ENCODE results near the gene RPS6KA1. TPM values are rescaled to one million over a fixed set of nuclear protein-coding genes. Genes with fewer than 3 reads are reported as not detected.
"Not testable (repeated sequence)": the region's sequence is repeated elsewhere in the genome, so short reads cannot be mapped to it uniquely, and the experiment has no call there.

RPS6KA1 gene
- total RNA-seq, 1 donor, result 2.2 TPM

GRCh38 chr1:26607186-26607585, 77.6 kb downstream of the RPS6KA1 start:
- peaks cover 5% of the 10 kb centered on the region for H3K4me1 ChIP-seq (ENCODE audit: insufficient read depth, low read length)
- no peak overlapping the region for H3K27ac ChIP-seq (ENCODE audit: low read depth, low read length)
- DNase-seq (ENCODE audit: insufficient read length, low spot score, missing footprints), result no peak
- no peaks in the 10 kb centered on the region for H3K9me3 ChIP-seq (ENCODE audit: low read depth, low read length)
- H3K4me3 ChIP-seq (ENCODE audit: insufficient read depth, low read length), result no peak overlapping the region
- TF ChIP-seq CTCF (IDR thresholded peaks at IDR 0.05; ENCODE audit: extremely low read depth, low read depth, low read length), result no peak
- H3K27me3 ChIP-seq (ENCODE audit: insufficient read depth, low read length), result peaks cover 30% of the 10 kb centered on the region
- no peak overlapping the region for H2AFZ ChIP-seq (ENCODE audit: low read length)
- H3K4me2 ChIP-seq (ENCODE audit: insufficient read depth, low read length), result no peak overlapping the region
- H3K79me2 ChIP-seq (ENCODE audit: insufficient read depth, low read length), result no peaks in the 10 kb centered on the region
- H3K36me3 ChIP-seq (ENCODE audit: insufficient read depth, low read length), result no peaks in the 10 kb centered on the region
- H4K20me1 ChIP-seq (ENCODE audit: insufficient read depth, low read length), result no peaks in the 10 kb centered on the region

DNA sequence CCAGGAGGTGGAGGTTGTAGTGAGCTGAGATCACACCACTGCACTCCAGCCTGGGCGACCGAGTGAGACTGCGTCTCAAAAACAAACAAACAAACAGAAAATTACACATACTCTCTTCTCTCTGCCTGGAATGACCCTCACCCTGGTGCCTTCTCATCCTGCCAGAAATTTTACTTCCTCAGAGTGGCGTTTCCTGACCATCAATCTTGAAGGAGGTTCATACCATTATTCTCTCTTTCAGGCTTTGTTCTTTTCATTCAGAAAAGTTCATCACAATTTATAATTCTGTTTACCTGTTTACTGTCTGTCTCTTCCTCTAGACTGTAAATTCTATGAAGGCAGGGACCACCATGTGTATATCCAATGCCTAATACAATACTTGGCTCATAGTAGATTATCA, 79.3 kb downstream of the RPS6KA1 start:
- H3K79me2 ChIP-seq (ENCODE audit: insufficient read depth, low read length), result no peaks in the 10 kb centered on the region
- no peaks in the 10 kb centered on the region for H4K20me1 ChIP-seq (ENCODE audit: insufficient read depth, low read length)
- H3K4me1 ChIP-seq (ENCODE audit: insufficient read depth, low read length), result no peaks in the 10 kb centered on the region
- no peaks in the 10 kb centered on the region for H3K9me3 ChIP-seq (ENCODE audit: low read depth, low read length)
- H3K27ac ChIP-seq (ENCODE audit: low read depth, low read length), result no peak overlapping the region
- H3K4me2 ChIP-seq (ENCODE audit: insufficient read depth, low read length), result no peak overlapping the region
- TF ChIP-seq CTCF (IDR thresholded peaks at IDR 0.05; ENCODE audit: extremely low read depth, low read depth, low read length), result peak; percentile 38
- no peak overlapping the region for H2AFZ ChIP-seq (ENCODE audit: low read length)
- H3K36me3 ChIP-seq (ENCODE audit: insufficient read depth, low read length), result no peaks in the 10 kb centered on the region
- no peak for DNase-seq (ENCODE audit: insufficient read length, low spot score, missing footprints)
- H3K27me3 ChIP-seq (ENCODE audit: insufficient read depth, low read length), result peaks cover 18% of the 10 kb centered on the region
- H3K4me3 ChIP-seq (ENCODE audit: insufficient read depth, low read length), result no peak overlapping the region

DNA sequence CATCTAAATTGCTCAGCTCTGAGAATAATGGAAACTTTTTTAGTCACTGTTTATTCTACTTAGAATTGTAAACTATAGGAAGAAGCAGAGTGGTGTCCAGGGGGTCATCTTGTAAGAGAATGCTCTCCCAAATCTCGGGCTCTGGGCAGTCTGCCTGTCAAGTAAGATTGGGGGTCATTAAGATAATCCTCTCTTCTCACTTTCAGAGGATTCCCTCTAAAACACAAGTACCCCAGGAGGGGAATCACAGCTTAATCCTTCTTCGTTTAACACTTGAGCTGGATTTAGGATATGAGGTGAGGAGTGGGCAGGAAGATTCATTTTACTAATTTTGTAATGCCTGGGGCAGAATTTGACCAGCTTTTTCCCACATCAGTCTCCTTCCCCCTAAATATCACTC, 81.2 kb downstream of the RPS6KA1 start:
- Histone ChIP-seq H3K4me3 (ENCODE audit: insufficient read depth, low read length) (no peak overlapping the region), H3K36me3 (ENCODE audit: insufficient read depth, low read length) (no peaks in the 10 kb centered on the region), H3K27me3 (ENCODE audit: insufficient read depth, low read length) (peaks cover 11% of the 10 kb centered on the region), H3K4me2 (ENCODE audit: insufficient read depth, low read length) (no peak overlapping the region), H3K79me2 (ENCODE audit: insufficient read depth, low read length) (no peaks in the 10 kb centered on the region), H2AFZ (ENCODE audit: low read length) (no peak overlapping the region), H3K27ac (ENCODE audit: low read depth, low read length) (no peak overlapping the region), H4K20me1 (ENCODE audit: insufficient read depth, low read length) (no peaks in the 10 kb centered on the region), H3K4me1 (ENCODE audit: insufficient read depth, low read length) (no peaks in the 10 kb centered on the region), H3K9me3 (ENCODE audit: low read depth, low read length) (no peaks in the 10 kb centered on the region)
- no peak for TF ChIP-seq CTCF (IDR thresholded peaks at IDR 0.05; ENCODE audit: extremely low read depth, low read depth, low read length)
- no peak for DNase-seq (ENCODE audit: insufficient read length, low spot score, missing footprints)

GRCh38 chr1:26612627-26613026, 83.1 kb downstream of the RPS6KA1 start:
- H3K4me3 ChIP-seq (ENCODE audit: insufficient read depth, low read length); H3K79me2 ChIP-seq (ENCODE audit: insufficient read depth, low read length); H3K27ac ChIP-seq (ENCODE audit: low read depth, low read length); H3K9me3 ChIP-seq (ENCODE audit: low read depth, low read length); H3K4me2 ChIP-seq (ENCODE audit: insufficient read depth, low read length); H2AFZ ChIP-seq (ENCODE audit: low read length); DNase-seq (ENCODE audit: insufficient read length, low spot score, missing footprints); H4K20me1 ChIP-seq (ENCODE audit: insufficient read depth, low read length); H3K4me1 ChIP-seq (ENCODE audit: insufficient read depth, low read length); H3K36me3 ChIP-seq (ENCODE audit: insufficient read depth, low read length): not testable (repeated sequence)
- peaks cover 11% of the 10 kb centered on the region for H3K27me3 ChIP-seq (ENCODE audit: insufficient read depth, low read length)

Measured in osteoblast (primary cell).